HCT116 (cell line): ENCODE measurements around the gene SEPTIN5. TPM values are rescaled to one million over a fixed set of nuclear protein-coding genes. Genes with fewer than 3 reads are reported as not detected.
"Not testable (repeated sequence)": the region's sequence is repeated elsewhere in the genome, so short reads cannot be mapped to it uniquely, and the experiment has no call there.

ENCODE experiments used
- ATAC-seq: fragments of 200-7000 bp; cut with Tn5 transposase; 2 replicates; pipeline ENCODE4 v1.9.1; 2020; ENCODE audit warnings: mild to moderate bottlenecking, moderate library complexity
- BruUV-seq: library from RNA; stranded (reverse); fragments of 400-500 nt; replicated peaks from 2 replicates; lab custom pipeline; 2021; lab: Mats Ljungman, UMichigan
- CTCF ChIA-PET: fragments of 300-600 bp; sonication (Branson Sonifier 250); formaldehyde crosslinking; loops from one replicate; lab custom pipeline; 2021; ENCODE audit warnings: antibody characterized with exemption; lab: Charles Lee
- POLR2A ChIA-PET: fragments of 300-600, 350-600 bp; sonication (Branson Sonifier 250); formaldehyde crosslinking; loops from one replicate; lab custom pipeline; 2021; ENCODE audit warnings: antibody characterized with exemption; lab: Charles Lee
- RAD21 ChIA-PET, 2 experiments: fragments of 300-600 bp; sonication (Branson Sonifier 250); formaldehyde crosslinking; loops; one replicate each; lab custom pipeline; 2023; ENCODE audit warnings: low total read pairs in 2 of 2; ENCODE audit not compliant: uncharacterized antibody in 2 of 2, unreplicated experiment in 2 of 2, low non-redundant PET in 1 of 2; lab: Charles Lee
- DNase-seq: peaks from one replicate; pipeline ENCODE4 v3.0.0-alpha.2; 2010; ENCODE audit warnings: low read depth, low spot score
- H2AFZ ChIP-seq: fragments of 200-600 bp; shearing (Covaris generic), sonication (generic); 2 replicates; pipeline ENCODE4 v1.6.1; 2017; ENCODE audit warnings: low read depth, mixed run types, mixed read lengths, antibody characterized with exemption, low read length; ENCODE audit not compliant: poor library complexity, severe bottlenecking
- H3K27ac ChIP-seq: 2 replicates; pipeline ENCODE4 v1.5.1; 2012; ENCODE audit warnings: low read depth, low read length
- H3K27me3 ChIP-seq: fragments of 200-600 bp; sonication (generic); 2 replicates; pipeline ENCODE4 v1.6.1; 2016; ENCODE audit warnings: mixed run types, low read length, mixed read lengths; ENCODE audit not compliant: insufficient read depth
- H3K36me3 ChIP-seq, 2 experiments: fragments of 200-500 bp in 1 of 2; fragments of 200-600 bp in 1 of 2; sonication (Bioruptor generic) in 1 of 2; sonication (generic) in 1 of 2; 2 replicates each; pipeline versions ENCODE4 v1.5.1 to v1.6.1; 2014 to 2016; ENCODE audit warnings: low read length in 2 of 2, inconsistent platforms in 1 of 2, mixed read lengths in 1 of 2, mixed run types in 1 of 2; ENCODE audit not compliant: insufficient read depth in 2 of 2, control insufficient read depth in 1 of 2
- H3K4me1 ChIP-seq, 2 experiments: fragments of 200-600 bp in 1 of 2; sonication (generic) in 1 of 2; 2 replicates each; pipeline versions ENCODE4 v1.5.1 to v1.6.1; 2012 to 2017; ENCODE audit warnings: low read length in 2 of 2, inconsistent platforms in 1 of 2, mild to moderate bottlenecking in 1 of 2, mixed read lengths in 1 of 2, mixed run types in 1 of 2, moderate library complexity in 1 of 2; ENCODE audit not compliant: insufficient read depth in 2 of 2, control insufficient read depth in 1 of 2
- H3K4me2 ChIP-seq: fragments of 200-600 bp; sonication (generic); 2 replicates; pipeline ENCODE4 v1.6.1; 2017; ENCODE audit warnings: mixed run types, low read length, mixed read lengths
- H3K4me3 ChIP-seq, 2 experiments: fragments of 200-600 bp in 1 of 2; sonication (generic) in 1 of 2; replicated peaks in 1 of 2; 2 replicates each; pipeline ENCODE4 v1.5.1; 2011 to 2016; ENCODE audit warnings: low read length in 2 of 2, control low read depth in 1 of 2, low read depth in 1 of 2, mild to moderate bottlenecking in 1 of 2, mixed read lengths in 1 of 2, mixed run types in 1 of 2
- H3K79me2 ChIP-seq: fragments of 200-600 bp; sonication (generic); 2 replicates; pipeline ENCODE4 v1.6.1; 2017; ENCODE audit warnings: mild to moderate bottlenecking, mixed run types, low read length, moderate library complexity, mixed read lengths; ENCODE audit not compliant: insufficient read depth
- H3K9ac ChIP-seq: fragments of 200-600 bp; sonication (generic); 2 replicates; pipeline ENCODE4 v1.6.1; 2016; ENCODE audit warnings: low read length, mixed read lengths
- H3K9me2 ChIP-seq: fragments of 200-600 bp; sonication (generic), shearing (Covaris generic); 2 replicates; pipeline ENCODE4 v1.6.1; 2017; ENCODE audit warnings: mixed run types, mild to moderate bottlenecking, moderate library complexity; ENCODE audit not compliant: insufficient read depth
- H3K9me3 ChIP-seq, 2 experiments: fragments of 200-500 bp in 1 of 2; fragments of 200-600 bp in 1 of 2; sonication (Bioruptor generic) in 1 of 2; sonication (generic) in 1 of 2; 2 replicates each; pipeline ENCODE4 v1.6.1; 2014 to 2017; ENCODE audit warnings: low read length in 2 of 2, mixed read lengths in 2 of 2, inconsistent platforms in 1 of 2, low read depth in 1 of 2, mild to moderate bottlenecking in 1 of 2, mixed run types in 1 of 2, moderate library complexity in 1 of 2; ENCODE audit not compliant: control insufficient read depth in 1 of 2, insufficient read depth in 1 of 2
- H4K20me1 ChIP-seq: fragments of 200-600 bp; sonication (generic), shearing (Covaris generic); 2 replicates; pipeline ENCODE4 v1.6.1; 2017; ENCODE audit warnings: mixed run types, mild to moderate bottlenecking, moderate library complexity; ENCODE audit not compliant: insufficient read depth
- ELF1 ChIP-seq: IDR thresholded peaks from 2 replicates; pipeline ENCODE4 v1.6.1; 2012; ENCODE audit warnings: low read depth, borderline replicate concordance
- EZH2 ChIP-seq: fragments of 200-600 bp; sonication (generic); IDR thresholded peaks from 2 replicates; pipeline ENCODE4 v1.6.1; 2017; ENCODE audit warnings: antibody characterized with exemption, mixed run types
- JUND ChIP-seq: IDR thresholded peaks from 2 replicates; pipeline ENCODE4 v1.6.1; 2012
- POLR2AphosphoS5 ChIP-seq: IDR thresholded peaks from 2 replicates; pipeline ENCODE4 v1.6.1; 2011; ENCODE audit warnings: mild to moderate bottlenecking, low read depth, low read length, moderate library complexity
- SIN3A ChIP-seq: IDR thresholded peaks from 2 replicates; pipeline ENCODE4 v1.6.1; 2012; ENCODE audit warnings: low read depth
- TCF7L2 ChIP-seq: IDR thresholded peaks from 2 replicates; pipeline ENCODE4 v1.7.0; 2011; ENCODE audit warnings: borderline replicate concordance, inconsistent platforms; ENCODE audit not compliant: insufficient read depth, insufficient read length; ENCODE audit errors: extremely low read depth
- YY1 ChIP-seq: IDR thresholded peaks from 2 replicates; pipeline ENCODE4 v1.6.1; 2011; ENCODE audit warnings: low read length, low read depth, moderate library complexity, mild to moderate bottlenecking; ENCODE audit not compliant: insufficient replicate concordance; ENCODE audit errors: extremely low read depth
- ZNF274 ChIP-seq: fragments of 200-500 bp; sonication (Bioruptor generic); IDR thresholded peaks from 2 replicates; pipeline ENCODE4 v1.6.1; 2014; ENCODE audit warnings: mild to moderate bottlenecking, low read depth, low read length, inconsistent platforms
- intact Hi-C: fragments of 100-400 bp; cut with micrococcal nuclease; formaldehyde crosslinking; loops from 2 replicates; pipeline ENCODE4 v1.10.0; 2022
- total RNA-seq: library from RNA; stranded (reverse); gene quantifications from one replicate; pipeline ENCODE4 v1.2.1, GENCODE V29; 2021; ENCODE audit not compliant: unreplicated experiment
- TF ChIP-seq, protein P1 (sequence below): IDR thresholded peaks from 2 replicates; pipeline ENCODE4 v1.6.1; 2012

The SEPTIN5 gene
- total RNA-seq, 1 experiment from 2014 or later: 9.0 TPM

DNA sequence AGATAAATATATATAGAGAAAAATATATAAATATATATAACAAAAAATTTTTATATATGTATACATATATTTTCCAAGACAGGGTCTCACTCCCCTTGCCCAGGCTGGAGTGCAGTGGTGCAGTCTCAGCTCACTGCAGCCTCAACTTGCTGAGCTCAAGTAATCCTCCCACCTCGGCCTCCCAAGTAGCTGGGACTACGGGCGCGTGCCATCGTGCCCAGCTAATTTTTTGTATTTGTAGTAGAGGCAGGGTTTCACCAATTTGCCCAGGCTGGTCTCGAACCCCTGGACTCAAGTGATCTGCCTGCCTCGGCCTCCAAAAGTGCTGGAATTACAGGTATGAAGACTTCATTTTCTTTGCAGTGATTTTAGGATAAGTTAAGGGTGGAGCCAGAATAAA lies 38.9 kb upstream of the SEPTIN5 start:
- Histone ChIP-seq H3K4me2 (no peak overlapping the region), H3K9me2 (no peaks in the 10 kb centered on the region), H3K4me1 (no peaks in the 10 kb centered on the region), H3K9ac (no peak overlapping the region), H3K4me3 (no peak overlapping the region), H3K9me3 (no peaks in the 10 kb centered on the region), H3K36me3 (no peaks in the 10 kb centered on the region), H4K20me1 (no peaks in the 10 kb centered on the region), H3K27me3 (no peaks in the 10 kb centered on the region), H3K27ac (no peak overlapping the region), H2AFZ (no peak overlapping the region), H3K79me2 (no peaks in the 10 kb centered on the region)
- POLR2A ChIA-PET: no interaction called here
- CTCF ChIA-PET: interaction anchor here (0.9 kb wide), 1 partner anchor 46 kb away, joined by 3 read pairs; no protein-coding TSS in a partner anchor
- DNase-seq (no peak), ATAC-seq (no peak)
- intact Hi-C loops: no loop called here
- no TSS peak for BruUV-seq
- RAD21 ChIA-PET: no interaction called here
- no peak for TF ChIP-seq TCF7L2
- TF ChIP-seq POLR2AphosphoS5: no peak
- no peak for TF ChIP-seq ELF1
- TF ChIP-seq SIN3A: no peak
- TF ChIP-seq, protein P1, sequence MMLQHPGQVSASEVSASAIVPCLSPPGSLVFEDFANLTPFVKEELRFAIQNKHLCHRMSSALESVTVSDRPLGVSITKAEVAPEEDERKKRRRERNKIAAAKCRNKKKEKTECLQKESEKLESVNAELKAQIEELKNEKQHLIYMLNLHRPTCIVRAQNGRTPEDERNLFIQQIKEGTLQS: no peak
- TF ChIP-seq YY1: no peak
- no peak for TF ChIP-seq EZH2
- no peak for TF ChIP-seq ZNF274
- no peak for TF ChIP-seq JUND

DNA sequence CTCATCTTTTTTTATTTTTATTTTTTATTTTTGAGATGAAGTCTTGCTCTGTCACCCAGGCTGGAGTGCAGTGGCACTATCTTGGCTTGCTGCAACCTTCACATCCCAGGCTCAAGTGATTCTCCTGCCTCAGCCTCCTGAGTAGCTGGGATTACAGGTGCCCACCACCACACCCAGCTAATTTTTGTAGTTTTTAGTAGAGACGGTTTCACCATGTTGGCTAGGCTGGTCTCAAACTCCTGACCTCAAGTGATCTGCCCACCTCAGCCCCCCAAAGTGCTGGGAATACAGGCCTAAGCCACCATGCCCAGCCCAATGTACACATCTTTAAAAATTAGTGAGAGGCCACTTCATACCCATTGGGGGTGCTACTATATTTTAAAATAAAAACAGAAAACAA lies 37.9 kb upstream of the SEPTIN5 start:
- CTCF ChIA-PET, POLR2A ChIA-PET: not testable (repeated sequence)

More for the DNA sequence above, 37.9 kb upstream of the SEPTIN5 start:
- H3K4me2 ChIP-seq, H3K27ac ChIP-seq, H3K4me1 ChIP-seq, ATAC-seq, RAD21 ChIA-PET, H3K4me3 ChIP-seq, H3K79me2 ChIP-seq, DNase-seq, H3K9ac ChIP-seq, H3K36me3 ChIP-seq, intact Hi-C loops, BruUV-seq, H3K9me2 ChIP-seq, H3K27me3 ChIP-seq, H2AFZ ChIP-seq, H4K20me1 ChIP-seq, H3K9me3 ChIP-seq: not testable (repeated sequence)
